DND-41 (cell line): Measurements from ENCODE around the gene YTHDF2.

Experiments
- EZH2 ChIP-seq: IDR thresholded peaks from 3 replicates; pipeline ENCODE4 v1.6.1; 2012; ENCODE audit warnings: borderline replicate concordance, low read depth, mild to moderate bottlenecking, moderate library complexity, low read length, inconsistent platforms; ENCODE audit not compliant: severe bottlenecking
- TF ChIP-seq, protein P1 (sequence below): IDR thresholded peaks from 2 replicates; pipeline ENCODE4 v1.5.1; 2012; ENCODE audit warnings: borderline replicate concordance, low read length, moderate library complexity, mild to moderate bottlenecking; ENCODE audit not compliant: poor library complexity, severe bottlenecking; ENCODE audit errors: extremely low read depth

DNA sequence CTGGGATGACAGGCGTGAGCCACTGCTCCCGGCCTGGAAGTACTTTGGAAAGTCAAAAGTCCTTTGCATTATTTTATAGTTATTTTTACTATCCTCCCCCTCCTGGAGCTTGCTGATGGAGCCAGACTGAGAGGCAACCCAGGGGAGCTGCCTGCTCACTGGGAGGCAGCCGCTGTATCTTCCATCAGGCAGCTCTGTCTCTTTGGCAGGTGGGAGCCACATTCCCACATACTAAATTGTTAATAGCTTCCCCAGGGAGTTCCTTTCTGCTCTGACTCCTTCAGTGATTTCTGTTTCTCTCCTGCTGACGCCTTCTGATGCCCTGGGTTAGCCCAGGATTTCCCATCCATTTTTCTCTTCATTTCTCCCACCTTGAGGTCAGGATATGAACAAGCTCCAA is 70.3 kb downstream of the YTHDF2 start:
- TF ChIP-seq, protein P1, sequence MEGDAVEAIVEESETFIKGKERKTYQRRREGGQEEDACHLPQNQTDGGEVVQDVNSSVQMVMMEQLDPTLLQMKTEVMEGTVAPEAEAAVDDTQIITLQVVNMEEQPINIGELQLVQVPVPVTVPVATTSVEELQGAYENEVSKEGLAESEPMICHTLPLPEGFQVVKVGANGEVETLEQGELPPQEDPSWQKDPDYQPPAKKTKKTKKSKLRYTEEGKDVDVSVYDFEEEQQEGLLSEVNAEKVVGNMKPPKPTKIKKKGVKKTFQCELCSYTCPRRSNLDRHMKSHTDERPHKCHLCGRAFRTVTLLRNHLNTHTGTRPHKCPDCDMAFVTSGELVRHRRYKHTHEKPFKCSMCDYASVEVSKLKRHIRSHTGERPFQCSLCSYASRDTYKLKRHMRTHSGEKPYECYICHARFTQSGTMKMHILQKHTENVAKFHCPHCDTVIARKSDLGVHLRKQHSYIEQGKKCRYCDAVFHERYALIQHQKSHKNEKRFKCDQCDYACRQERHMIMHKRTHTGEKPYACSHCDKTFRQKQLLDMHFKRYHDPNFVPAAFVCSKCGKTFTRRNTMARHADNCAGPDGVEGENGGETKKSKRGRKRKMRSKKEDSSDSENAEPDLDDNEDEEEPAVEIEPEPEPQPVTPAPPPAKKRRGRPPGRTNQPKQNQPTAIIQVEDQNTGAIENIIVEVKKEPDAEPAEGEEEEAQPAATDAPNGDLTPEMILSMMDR: no peak
- no peak for TF ChIP-seq EZH2
